CD14-positive monocyte (primary cell): Measurements from ENCODE around the gene GAB1. TPM values are rescaled to one million over a fixed set of nuclear protein-coding genes. Genes with fewer than 3 reads are reported as not detected.

Source experiments
- DNase-seq, 3 donors: peaks; one replicate each; pipeline ENCODE4 v3.0.0-alpha.2; 2011 to 2022
- H2AFZ ChIP-seq: 2 replicates; pipeline ENCODE4 v1.6.0; 2012; ENCODE audit warnings: mild to moderate bottlenecking, low read depth, low read length, inconsistent platforms; ENCODE audit not compliant: insufficient read depth, poor library complexity, severe bottlenecking
- H3K27ac ChIP-seq, 2 donors: 1 replicate in 1 of 2; 2 replicates in 1 of 2; pipeline ENCODE4 v1.5.1; 2012 to 2013; ENCODE audit warnings: low read length in 2 of 2, control low read depth in 1 of 2, inconsistent platforms in 1 of 2, low read depth in 1 of 2, mild to moderate bottlenecking in 1 of 2
- H3K27me3 ChIP-seq, 2 donors: one replicate each; pipeline versions ENCODE4 v1.6.0 to v1.6.1; 2011 to 2013; ENCODE audit warnings: low read length in 2 of 2; ENCODE audit not compliant: control insufficient read depth in 2 of 2, insufficient read depth in 2 of 2
- H3K36me3 ChIP-seq, 2 donors: replicated peaks in 1 of 2; 1 replicate in 1 of 2; 2 replicates in 1 of 2; pipeline versions ENCODE4 v1.5.1 to v1.6.1; 2012 to 2013; ENCODE audit warnings: low read length in 2 of 2, control low read depth in 1 of 2, inconsistent platforms in 1 of 2, mild to moderate bottlenecking in 1 of 2; ENCODE audit not compliant: insufficient read depth in 2 of 2, control insufficient read depth in 1 of 2
- H3K4me1 ChIP-seq, 2 donors: 1 replicate in 1 of 2; 2 replicates in 1 of 2; pipeline versions ENCODE4 v1.5.1 to v1.6.1; 2012 to 2013; ENCODE audit warnings: low read length in 2 of 2, control low read depth in 1 of 2, inconsistent platforms in 1 of 2, mild to moderate bottlenecking in 1 of 2, moderate library complexity in 1 of 2; ENCODE audit not compliant: insufficient read depth in 2 of 2, control insufficient read depth in 1 of 2
- H3K4me2 ChIP-seq: replicated peaks from 2 replicates; pipeline ENCODE3; 2012; ENCODE audit warnings: low read length, moderate library complexity, mild to moderate bottlenecking; ENCODE audit not compliant: poor library complexity, severe bottlenecking; ENCODE audit errors: extremely low read depth
- H3K4me3 ChIP-seq, 3 experiments: fragments of 200-600 bp in 1 of 3; sonication (generic) in 1 of 3; replicated peaks in 1 of 3; 1 replicate in 2 of 3; 2 replicates in 1 of 3; pipeline ENCODE4 v1.5.1; 2011 to 2013; ENCODE audit warnings: low read length in 3 of 3, mild to moderate bottlenecking in 3 of 3, control low read depth in 2 of 3, low read depth in 2 of 3, inconsistent platforms in 1 of 3, moderate library complexity in 1 of 3
- H3K79me2 ChIP-seq: 2 replicates; pipeline ENCODE4 v1.6.0; 2012; ENCODE audit warnings: mild to moderate bottlenecking, control low read depth, inconsistent platforms, low read length, moderate library complexity; ENCODE audit not compliant: insufficient read depth
- H3K9ac ChIP-seq: 2 replicates; pipeline ENCODE4 v1.6.0; 2017; ENCODE audit warnings: low read length, mild to moderate bottlenecking; ENCODE audit not compliant: insufficient read depth, poor library complexity, severe bottlenecking
- H3K9me3 ChIP-seq, 2 donors: replicated peaks in 1 of 2; 1 replicate in 1 of 2; 2 replicates in 1 of 2; pipeline versions ENCODE4 v1.5.1 to v1.6.1; 2012 to 2013; ENCODE audit warnings: low read length in 2 of 2, control low read depth in 1 of 2; ENCODE audit not compliant: control insufficient read depth in 1 of 2, insufficient read depth in 1 of 2
- H4K20me1 ChIP-seq: 2 replicates; pipeline ENCODE4 v1.6.0; 2012; ENCODE audit warnings: mild to moderate bottlenecking, low read length, control low read depth, moderate library complexity; ENCODE audit not compliant: insufficient read depth
- H3K27ac Mint-ChIP-seq, 7 donors: one replicate each; pipeline ENCODE4 v1.8.0; 2020; ENCODE audit warnings: mild to moderate bottlenecking in 7 of 7, mixed read lengths in 7 of 7, moderate library complexity in 6 of 7, inconsistent platforms in 2 of 7
- H3K27me3 Mint-ChIP-seq, 3 donors: one replicate each; pipeline ENCODE4 v1.8.0; 2021 to 2022; ENCODE audit warnings: low read depth in 3 of 3, mild to moderate bottlenecking in 3 of 3, mixed read lengths in 3 of 3, moderate library complexity in 3 of 3, inconsistent platforms in 1 of 3
- H3K36me3 Mint-ChIP-seq, 2 donors: one replicate each; pipeline ENCODE4 v1.8.0; 2020; ENCODE audit warnings: mixed read lengths in 2 of 2, inconsistent platforms in 1 of 2, mild to moderate bottlenecking in 1 of 2
- H3K4me1 Mint-ChIP-seq: one replicate; pipeline ENCODE4 v1.8.0; 2020; ENCODE audit warnings: mild to moderate bottlenecking, mixed read lengths
- H3K4me3 Mint-ChIP-seq, 2 donors: one replicate each; pipeline ENCODE4 v1.8.0; 2020; ENCODE audit warnings: mild to moderate bottlenecking in 2 of 2, mixed read lengths in 2 of 2, moderate library complexity in 1 of 2
- H3K9me3 Mint-ChIP-seq, 7 donors: one replicate each; pipeline ENCODE4 v1.8.0; 2020 to 2022; ENCODE audit warnings: mixed read lengths in 7 of 7, mild to moderate bottlenecking in 6 of 7, moderate library complexity in 6 of 7, inconsistent platforms in 2 of 7
- WGBS: methylation state at CpG from one replicate; pipeline ENCODE4 v1.1.5; 2013; ENCODE audit warnings: missing lambda C conversion rate; ENCODE audit not compliant: insufficient coverage; 5-methylcytosine and 5-hydroxymethylcytosine counted together
- intact Hi-C, 2 donors: fragments of 100-400 bp; cut with micrococcal nuclease; formaldehyde crosslinking; loops; one replicate each; pipeline versions ENCODE4 v1.15.0 to v1.15.1; 2023
- polyA plus RNA-seq, 3 donors: library from polyadenylated mRNA; depleted of rRNA in 1 of 3; unstranded in 2 of 3; stranded (reverse) in 1 of 3; fragments of 300-500 nt in 2 of 3; fragments of >200 nt in 1 of 3; fragmentation: Illumina TruSeq in 2 of 3; gene quantifications; 1 replicate in 2 of 3; 2 replicates in 1 of 3; pipeline ENCODE4 v1.2.3, GENCODE V29; 2012 to 2021
- TF ChIP-seq, protein P1 (sequence below): fragments of 200-600 bp; IDR thresholded peaks from one replicate; pipeline ENCODE4 v1.8.0; 2022; ENCODE audit warnings: antibody characterized with exemption, mild to moderate bottlenecking

GAB1 gene
- polyA plus RNA-seq, 3 donors: 0.55 to 7.3 (median 0.69) TPM

GRCh38 chr4:143511906-143512305 lies 175.2 kb downstream of the GAB1 start:
- Histone ChIP-seq H3K79me2 (peaks cover 30% of the 10 kb centered on the region), H3K36me3 (peaks cover 0 to 7% of the 10 kb centered on the region in 2 donors), H3K9ac (no peak overlapping the region), H3K4me2 (no peak overlapping the region), H3K4me1 (peaks cover 23 to 26% of the 10 kb centered on the region in 2 donors), H3K4me3 (no peak overlapping the region), H3K27me3 (no peaks in the 10 kb centered on the region), H3K27ac (no peak overlapping the region), H4K20me1 (peaks cover 24% of the 10 kb centered on the region), H3K9me3 (no peaks in the 10 kb centered on the region), H2AFZ (no peak overlapping the region)
- TF ChIP-seq, protein P1, sequence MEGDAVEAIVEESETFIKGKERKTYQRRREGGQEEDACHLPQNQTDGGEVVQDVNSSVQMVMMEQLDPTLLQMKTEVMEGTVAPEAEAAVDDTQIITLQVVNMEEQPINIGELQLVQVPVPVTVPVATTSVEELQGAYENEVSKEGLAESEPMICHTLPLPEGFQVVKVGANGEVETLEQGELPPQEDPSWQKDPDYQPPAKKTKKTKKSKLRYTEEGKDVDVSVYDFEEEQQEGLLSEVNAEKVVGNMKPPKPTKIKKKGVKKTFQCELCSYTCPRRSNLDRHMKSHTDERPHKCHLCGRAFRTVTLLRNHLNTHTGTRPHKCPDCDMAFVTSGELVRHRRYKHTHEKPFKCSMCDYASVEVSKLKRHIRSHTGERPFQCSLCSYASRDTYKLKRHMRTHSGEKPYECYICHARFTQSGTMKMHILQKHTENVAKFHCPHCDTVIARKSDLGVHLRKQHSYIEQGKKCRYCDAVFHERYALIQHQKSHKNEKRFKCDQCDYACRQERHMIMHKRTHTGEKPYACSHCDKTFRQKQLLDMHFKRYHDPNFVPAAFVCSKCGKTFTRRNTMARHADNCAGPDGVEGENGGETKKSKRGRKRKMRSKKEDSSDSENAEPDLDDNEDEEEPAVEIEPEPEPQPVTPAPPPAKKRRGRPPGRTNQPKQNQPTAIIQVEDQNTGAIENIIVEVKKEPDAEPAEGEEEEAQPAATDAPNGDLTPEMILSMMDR: no peak
- no peak overlapping the region for H3K27ac Mint-ChIP-seq
- WGBS: 100% methylated on average over 3 of the region's 7 CpGs
- intact Hi-C loops: loop anchor here (5.0 to 10.0 kb wide), 4 partner anchors 167 to 1583 kb away; partner anchors contain the start of genes ABCE1 (in 1 of the 2), ANAPC10 (in 1 of the 2) and GAB1 (in 1 of the 2)
- H3K4me3 Mint-ChIP-seq: no peak overlapping the region
- H3K27me3 Mint-ChIP-seq: peaks cover 0 to 3% (median 1%) of the 10 kb centered on the region in 3 donors
- peaks cover 3 to 7% of the 10 kb centered on the region in 2 donors for H3K36me3 Mint-ChIP-seq
- peaks cover 25% of the 10 kb centered on the region for H3K4me1 Mint-ChIP-seq
- DNase-seq: no peak
- H3K9me3 Mint-ChIP-seq: no peaks in the 10 kb centered on the region

- Mint-ChIP-seq H3K27ac (peak overlapping the region; percentile 99 to 100 (median 100)), H3K4me3 (peak overlapping the region; percentile 97 to 99), H3K4me1 (peaks cover 27% of the 10 kb centered on the region), H3K27me3 (peaks cover 0 to 3% (median 1%) of the 10 kb centered on the region in 3 donors), H3K36me3 (peaks cover 10 to 15% of the 10 kb centered on the region in 2 donors), H3K9me3 (no peaks in the 10 kb centered on the region)
- peak overlapping the region; percentile 92 for H3K9ac ChIP-seq
- H4K20me1 ChIP-seq: peaks cover 35% of the 10 kb centered on the region
- peaks cover 8 to 17% of the 10 kb centered on the region in 2 donors for H3K36me3 ChIP-seq
- peak overlapping the region; percentile 80 to 91 (median 91) for H3K4me3 ChIP-seq
- H3K4me1 ChIP-seq: peaks cover 23 to 26% of the 10 kb centered on the region in 2 donors
- DNase-seq: peak in 2 of 3 donors; percentile 85 to 91
- H3K4me2 ChIP-seq: peak overlapping the region; percentile 97
- peak overlapping the region; percentile 93 to 97 for H3K27ac ChIP-seq
- WGBS: 0% methylated on average over 16 of the region's 18 CpGs
- no peaks in the 10 kb centered on the region for H3K9me3 ChIP-seq
- TF ChIP-seq, protein P1: no peak
- H3K27me3 ChIP-seq: no peaks in the 10 kb centered on the region
- intact Hi-C loops: loop anchor here (5.0 to 10.0 kb wide), 4 partner anchors 168 to 1582 kb away; partner anchors contain the start of genes ABCE1 (in 1 of the 2), ANAPC10 (in 1 of the 2) and GAB1 (in 1 of the 2)
- H2AFZ ChIP-seq: peak overlapping the region; percentile 87
- peaks cover 41% of the 10 kb centered on the region for H3K79me2 ChIP-seq
Observed at GRCh38 chr4:143512978-143513313, 176.3 kb downstream of the GAB1 start.
